HepG2 (cell line): ENCODE results near the gene REEP2. TPM values are rescaled to one million over a fixed set of nuclear protein-coding genes. Genes with fewer than 3 reads are reported as not detected.

Experiments used
- EZH2 ChIP-seq: conservative IDR thresholded peaks from 2 replicates; pipeline ENCODE4 v1.6.1; 2012; ENCODE audit warnings: mild to moderate bottlenecking, low read depth, low read length, moderate library complexity
- HDAC2 ChIP-seq: sonication (generic); formaldehyde crosslinking; IDR thresholded peaks from 2 replicates; pipeline ENCODE4 v1.4.0; 2020; ENCODE audit warnings: missing genetic modification reagents
- HES4 ChIP-seq: sonication (generic); formaldehyde crosslinking; IDR thresholded peaks from 2 replicates; pipeline ENCODE4 v1.9.0; 2021; ENCODE audit warnings: mild to moderate bottlenecking, missing genetic modification reagents, borderline replicate concordance
- NFKB2 ChIP-seq: sonication (generic); formaldehyde crosslinking; IDR thresholded peaks from 2 replicates; pipeline ENCODE4 v1.4.0; 2020; ENCODE audit warnings: missing genetic modification reagents, borderline replicate concordance
- ONECUT2 ChIP-seq: sonication (generic); formaldehyde crosslinking; IDR thresholded peaks from 2 replicates; pipeline ENCODE4 v1.4.0; 2020; ENCODE audit warnings: missing genetic modification reagents
- RFX3 ChIP-seq: IDR thresholded peaks from 2 replicates; pipeline ENCODE4 v1.6.1; 2016; ENCODE audit warnings: missing biosample characterization, missing genetic modification reagents
- STAT5B ChIP-seq: sonication (generic); formaldehyde crosslinking; IDR thresholded peaks from 2 replicates; pipeline ENCODE4 v1.4.0; 2020; ENCODE audit warnings: missing genetic modification reagents
- TGIF2 ChIP-seq: IDR thresholded peaks from 2 replicates; pipeline ENCODE4 v1.6.1; 2016; ENCODE audit warnings: control low read depth, missing compliant biosample characterization
- TOPORS ChIP-seq: sonication (generic); formaldehyde crosslinking; IDR thresholded peaks from 2 replicates; pipeline ENCODE4 v1.8.0; 2023; ENCODE audit warnings: mild to moderate bottlenecking, missing genetic modification reagents
- ZBTB42 ChIP-seq: sonication (generic); formaldehyde crosslinking; IDR thresholded peaks from 2 replicates; pipeline ENCODE4 v1.5.0; 2020; ENCODE audit warnings: mild to moderate bottlenecking, missing genetic modification reagents
- ZFP1 ChIP-seq: IDR thresholded peaks from 2 replicates; pipeline ENCODE4 v1.6.1; 2016
- ZNF124 ChIP-seq: sonication (generic); formaldehyde crosslinking; IDR thresholded peaks from 2 replicates; pipeline ENCODE4 v1.4.0; 2020; ENCODE audit warnings: missing genetic modification reagents
- ZNF256 ChIP-seq: sonication (generic); formaldehyde crosslinking; conservative IDR thresholded peaks from 2 replicates; pipeline ENCODE4 v1.4.0; 2020; ENCODE audit warnings: missing genetic modification reagents
- ZNF292 ChIP-seq: sonication (generic); formaldehyde crosslinking; IDR thresholded peaks from 2 replicates; pipeline ENCODE4 v1.8.1; 2022; ENCODE audit warnings: mild to moderate bottlenecking, low read depth, missing genetic modification reagents, borderline replicate concordance
- ZNF652 ChIP-seq: IDR thresholded peaks from 2 replicates; pipeline ENCODE4 v1.6.1; 2016; ENCODE audit warnings: low read depth, borderline replicate concordance
- polyA plus RNA-seq, 8 experiments: library from polyadenylated mRNA; depleted of rRNA in 3 of 8; stranded (reverse) in 7 of 8; unstranded in 1 of 8; fragments of >200 nt; fragmentation: Illumina TruSeq in 4 of 8; extraction: Trizol in 4 of 8; gene quantifications; 2 replicates each; pipeline versions ENCODE4 v1.2.1 to v1.2.3, GENCODE V29; 2011 to 2016; ENCODE audit warnings: low read depth in 4 of 8, missing spikeins in 1 of 8, mixed read lengths in 1 of 8; ENCODE audit not compliant: insufficient read depth in 1 of 8
- total RNA-seq, 5 experiments: library from RNA; depleted of rRNA; stranded (reverse); fragments of >200 nt; fragmentation: Illumina TruSeq; extraction: Trizol; gene quantifications; 2 replicates each; pipeline ENCODE4 v1.2.3, GENCODE V29; 2016; ENCODE audit warnings: low read depth in 1 of 5
- TF ChIP-seq, protein P1 (sequence below): sonication (generic); formaldehyde crosslinking; IDR thresholded peaks from 2 replicates; pipeline ENCODE4 v1.5.0; 2020; ENCODE audit warnings: missing genetic modification reagents, mild to moderate bottlenecking, borderline replicate concordance
- TF ChIP-seq, protein P2 (sequence below): sonication (generic); formaldehyde crosslinking; IDR thresholded peaks from 2 replicates; pipeline ENCODE4 v1.5.1; 2020; ENCODE audit warnings: mild to moderate bottlenecking, missing genetic modification reagents, moderate library complexity
- TF ChIP-seq, protein P3 (sequence below): sonication (generic); formaldehyde crosslinking; IDR thresholded peaks from 2 replicates; pipeline ENCODE4 v1.5.1; 2020; ENCODE audit warnings: mild to moderate bottlenecking, missing genetic modification reagents, borderline replicate concordance

Gene REEP2
- total and polyA plus RNA-seq, 2 of the 13 experiments (the other 11 are each of a cell fraction or from before 2014, with no cell fraction given), result 5.3 to 7.8 TPM

DNA sequence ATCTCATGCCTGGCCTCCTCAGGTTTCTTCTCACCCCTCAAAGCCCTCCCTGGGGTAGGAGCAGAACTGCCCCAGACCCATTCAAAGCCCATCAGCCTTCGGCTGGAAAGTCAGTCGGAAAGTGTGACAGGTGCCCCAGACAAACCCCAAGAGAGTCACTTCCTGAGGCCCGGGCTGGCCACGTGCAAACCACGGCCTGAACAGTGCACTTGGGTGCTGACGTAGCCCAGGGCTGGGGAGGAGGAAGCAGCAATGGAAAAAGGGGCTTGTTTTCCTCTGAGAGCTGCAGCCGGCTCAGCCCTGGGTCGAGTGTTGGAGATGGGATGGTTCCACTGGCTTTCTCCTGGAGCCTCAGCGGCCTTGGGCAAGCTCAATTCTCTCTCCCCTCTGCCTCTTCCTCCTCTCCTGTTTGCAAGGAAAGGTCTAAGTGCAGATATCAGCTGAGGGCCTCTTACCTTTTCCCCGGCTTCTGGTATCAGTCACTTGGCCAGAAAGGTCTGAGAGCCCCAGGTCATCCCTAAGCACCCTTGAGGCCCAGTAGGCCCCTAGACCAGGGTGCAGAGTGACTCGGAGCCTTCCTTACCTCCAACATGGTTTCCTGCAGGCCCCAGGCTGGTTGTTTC, 20.6 kb downstream of the REEP2 start (continued):
- TF ChIP-seq, protein P1, sequence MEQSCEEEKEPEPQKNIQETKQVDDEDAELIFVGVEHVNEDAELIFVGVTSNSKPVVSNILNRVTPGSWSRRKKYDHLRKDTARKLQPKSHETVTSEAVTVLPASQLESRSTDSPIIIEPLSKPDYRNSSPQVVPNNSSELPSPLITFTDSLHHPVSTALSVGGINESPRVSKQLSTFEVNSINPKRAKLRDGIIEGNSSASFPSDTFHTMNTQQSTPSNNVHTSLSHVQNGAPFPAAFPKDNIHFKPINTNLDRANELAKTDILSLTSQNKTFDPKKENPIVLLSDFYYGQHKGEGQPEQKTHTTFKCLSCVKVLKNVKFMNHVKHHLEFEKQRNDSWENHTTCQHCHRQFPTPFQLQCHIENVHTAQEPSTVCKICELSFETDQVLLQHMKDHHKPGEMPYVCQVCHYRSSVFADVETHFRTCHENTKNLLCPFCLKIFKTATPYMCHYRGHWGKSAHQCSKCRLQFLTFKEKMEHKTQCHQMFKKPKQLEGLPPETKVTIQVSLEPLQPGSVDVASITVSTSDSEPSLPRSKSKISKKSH, result peak; percentile 36; the same call in 1 of the 2 replicates
- TF ChIP-seq ZNF124 (no peak), TOPORS (no peak), STAT5B (CRISPR knock-in tag) (no peak), ZFP1 (CRISPR knock-in tag) (no peak), ONECUT2 (no peak), ZNF292 (0 out of 2 replicates have a peak, but pooled peaks have one; percentile 11), TGIF2 (CRISPR knock-in tag) (peak; percentile 82; the same call in 1 of the 2 replicates), ZNF652 (no peak), ZBTB42 (CRISPR knock-in tag) (0 out of 2 replicates have a peak, but pooled peaks have one; percentile 43), HDAC2 (peak; percentile 39; the same call in 1 of the 2 replicates), HES4 (CRISPR knock-in tag) (no peak), RFX3 (CRISPR knock-in tag) (peak; percentile 15; the same call in 1 of the 2 replicates), ZNF256 (CRISPR knock-in tag) (no peak), NFKB2 (CRISPR knock-in tag) (peak; percentile 96), EZH2 (no peak)
- TF ChIP-seq, protein P2, sequence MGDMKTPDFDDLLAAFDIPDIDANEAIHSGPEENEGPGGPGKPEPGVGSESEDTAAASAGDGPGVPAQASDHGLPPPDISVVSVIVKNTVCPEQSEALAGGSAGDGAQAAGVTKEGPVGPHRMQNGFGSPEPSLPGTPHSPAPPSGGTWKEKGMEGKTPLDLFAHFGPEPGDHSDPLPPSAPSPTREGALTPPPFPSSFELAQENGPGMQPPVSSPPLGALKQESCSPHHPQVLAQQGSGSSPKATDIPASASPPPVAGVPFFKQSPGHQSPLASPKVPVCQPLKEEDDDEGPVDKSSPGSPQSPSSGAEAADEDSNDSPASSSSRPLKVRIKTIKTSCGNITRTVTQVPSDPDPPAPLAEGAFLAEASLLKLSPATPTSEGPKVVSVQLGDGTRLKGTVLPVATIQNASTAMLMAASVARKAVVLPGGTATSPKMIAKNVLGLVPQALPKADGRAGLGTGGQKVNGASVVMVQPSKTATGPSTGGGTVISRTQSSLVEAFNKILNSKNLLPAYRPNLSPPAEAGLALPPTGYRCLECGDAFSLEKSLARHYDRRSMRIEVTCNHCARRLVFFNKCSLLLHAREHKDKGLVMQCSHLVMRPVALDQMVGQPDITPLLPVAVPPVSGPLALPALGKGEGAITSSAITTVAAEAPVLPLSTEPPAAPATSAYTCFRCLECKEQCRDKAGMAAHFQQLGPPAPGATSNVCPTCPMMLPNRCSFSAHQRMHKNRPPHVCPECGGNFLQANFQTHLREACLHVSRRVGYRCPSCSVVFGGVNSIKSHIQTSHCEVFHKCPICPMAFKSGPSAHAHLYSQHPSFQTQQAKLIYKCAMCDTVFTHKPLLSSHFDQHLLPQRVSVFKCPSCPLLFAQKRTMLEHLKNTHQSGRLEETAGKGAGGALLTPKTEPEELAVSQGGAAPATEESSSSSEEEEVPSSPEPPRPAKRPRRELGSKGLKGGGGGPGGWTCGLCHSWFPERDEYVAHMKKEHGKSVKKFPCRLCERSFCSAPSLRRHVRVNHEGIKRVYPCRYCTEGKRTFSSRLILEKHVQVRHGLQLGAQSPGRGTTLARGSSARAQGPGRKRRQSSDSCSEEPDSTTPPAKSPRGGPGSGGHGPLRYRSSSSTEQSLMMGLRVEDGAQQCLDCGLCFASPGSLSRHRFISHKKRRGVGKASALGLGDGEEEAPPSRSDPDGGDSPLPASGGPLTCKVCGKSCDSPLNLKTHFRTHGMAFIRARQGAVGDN, result peak; percentile 100
- TF ChIP-seq, protein P3, sequence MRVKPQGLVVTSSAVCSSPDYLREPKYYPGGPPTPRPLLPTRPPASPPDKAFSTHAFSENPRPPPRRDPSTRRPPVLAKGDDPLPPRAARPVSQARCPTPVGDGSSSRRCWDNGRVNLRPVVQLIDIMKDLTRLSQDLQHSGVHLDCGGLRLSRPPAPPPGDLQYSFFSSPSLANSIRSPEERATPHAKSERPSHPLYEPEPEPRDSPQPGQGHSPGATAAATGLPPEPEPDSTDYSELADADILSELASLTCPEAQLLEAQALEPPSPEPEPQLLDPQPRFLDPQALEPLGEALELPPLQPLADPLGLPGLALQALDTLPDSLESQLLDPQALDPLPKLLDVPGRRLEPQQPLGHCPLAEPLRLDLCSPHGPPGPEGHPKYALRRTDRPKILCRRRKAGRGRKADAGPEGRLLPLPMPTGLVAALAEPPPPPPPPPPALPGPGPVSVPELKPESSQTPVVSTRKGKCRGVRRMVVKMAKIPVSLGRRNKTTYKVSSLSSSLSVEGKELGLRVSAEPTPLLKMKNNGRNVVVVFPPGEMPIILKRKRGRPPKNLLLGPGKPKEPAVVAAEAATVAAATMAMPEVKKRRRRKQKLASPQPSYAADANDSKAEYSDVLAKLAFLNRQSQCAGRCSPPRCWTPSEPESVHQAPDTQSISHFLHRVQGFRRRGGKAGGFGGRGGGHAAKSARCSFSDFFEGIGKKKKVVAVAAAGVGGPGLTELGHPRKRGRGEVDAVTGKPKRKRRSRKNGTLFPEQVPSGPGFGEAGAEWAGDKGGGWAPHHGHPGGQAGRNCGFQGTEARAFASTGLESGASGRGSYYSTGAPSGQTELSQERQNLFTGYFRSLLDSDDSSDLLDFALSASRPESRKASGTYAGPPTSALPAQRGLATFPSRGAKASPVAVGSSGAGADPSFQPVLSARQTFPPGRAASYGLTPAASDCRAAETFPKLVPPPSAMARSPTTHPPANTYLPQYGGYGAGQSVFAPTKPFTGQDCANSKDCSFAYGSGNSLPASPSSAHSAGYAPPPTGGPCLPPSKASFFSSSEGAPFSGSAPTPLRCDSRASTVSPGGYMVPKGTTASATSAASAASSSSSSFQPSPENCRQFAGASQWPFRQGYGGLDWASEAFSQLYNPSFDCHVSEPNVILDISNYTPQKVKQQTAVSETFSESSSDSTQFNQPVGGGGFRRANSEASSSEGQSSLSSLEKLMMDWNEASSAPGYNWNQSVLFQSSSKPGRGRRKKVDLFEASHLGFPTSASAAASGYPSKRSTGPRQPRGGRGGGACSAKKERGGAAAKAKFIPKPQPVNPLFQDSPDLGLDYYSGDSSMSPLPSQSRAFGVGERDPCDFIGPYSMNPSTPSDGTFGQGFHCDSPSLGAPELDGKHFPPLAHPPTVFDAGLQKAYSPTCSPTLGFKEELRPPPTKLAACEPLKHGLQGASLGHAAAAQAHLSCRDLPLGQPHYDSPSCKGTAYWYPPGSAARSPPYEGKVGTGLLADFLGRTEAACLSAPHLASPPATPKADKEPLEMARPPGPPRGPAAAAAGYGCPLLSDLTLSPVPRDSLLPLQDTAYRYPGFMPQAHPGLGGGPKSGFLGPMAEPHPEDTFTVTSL (CRISPR knock-in tag), result peak; percentile 44; the same call in 1 of the 2 replicates
